SJCRH30 (cell line): ENCODE data around the gene SLC7A7. TPM values are rescaled to one million over a fixed set of nuclear protein-coding genes. Genes with fewer than 3 reads are reported as not detected.
A peak's percentile ranks its signal among the peaks of the same experiment; 100 is the strongest.
"Not testable (repeated sequence)": the region's sequence is repeated elsewhere in the genome, so short reads cannot be mapped to it uniquely, and the experiment has no call there.

ENCODE experiments used
- DNase-seq, 2 experiments: peaks; one replicate each; pipeline ENCODE4 v3.0.0-alpha.2; 2015 to 2020
- H3K27ac ChIP-seq: fragments of 250-450 bp; sonication (Bioruptor Pico); 2 replicates; pipeline ENCODE4 v1.5.1; 2020; ENCODE audit warnings: mild to moderate bottlenecking, moderate library complexity
- H3K27me3 ChIP-seq: fragments of 250-450 bp; sonication (Bioruptor Pico); 2 replicates; pipeline ENCODE4 v1.5.1; 2020; ENCODE audit warnings: mild to moderate bottlenecking, moderate library complexity
- H3K36me3 ChIP-seq: fragments of 250-450 bp; sonication (Bioruptor Pico); 2 replicates; pipeline ENCODE4 v1.5.1; 2020; ENCODE audit warnings: mild to moderate bottlenecking, moderate library complexity
- H3K4me1 ChIP-seq: fragments of 250-450 bp; sonication (Bioruptor Pico); 2 replicates; pipeline ENCODE4 v1.5.1; 2020; ENCODE audit warnings: mild to moderate bottlenecking, moderate library complexity
- H3K4me3 ChIP-seq: fragments of 250-450 bp; sonication (Bioruptor Pico); 2 replicates; pipeline ENCODE4 v1.5.1; 2020; ENCODE audit warnings: mild to moderate bottlenecking, moderate library complexity
- H3K9me3 ChIP-seq: fragments of 250-450 bp; sonication (Bioruptor Pico); replicated peaks from 2 replicates; pipeline ENCODE4 v1.5.1; 2020; ENCODE audit warnings: mild to moderate bottlenecking, moderate library complexity
- total RNA-seq: library from RNA; depleted of rRNA; stranded (reverse); fragments of >200 nt; shearing (Covaris generic); gene quantifications from 2 replicates; pipeline ENCODE4 v1.2.3, GENCODE V29; 2014

The SLC7A7 gene
- total RNA-seq, 1 experiment from 2014 or later, result 47.8 TPM

DNA sequence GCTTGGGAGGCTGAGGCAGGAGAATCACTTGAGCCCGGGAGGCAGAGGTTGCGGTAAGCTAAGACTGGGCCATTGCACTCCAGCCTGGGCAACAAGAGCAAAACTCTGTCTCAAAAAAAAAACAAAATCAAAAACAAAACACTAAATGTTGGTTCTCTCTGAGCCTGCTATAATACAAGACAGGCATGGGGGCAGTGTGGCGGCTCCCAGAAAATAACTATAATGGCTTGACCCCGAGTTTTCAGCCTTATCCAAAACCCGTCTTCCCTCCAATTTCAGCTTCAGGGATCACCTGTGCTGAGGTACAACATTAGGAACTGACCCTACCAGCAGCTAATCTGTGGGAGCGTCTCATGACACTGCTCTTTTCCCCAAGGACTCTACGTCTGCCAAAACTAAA is 862 bp downstream of the SLC7A7 start:
- H3K4me1 ChIP-seq, result peaks cover 18% of the 10 kb centered on the region
- H3K9me3 ChIP-seq, result no peaks in the 10 kb centered on the region
- peak overlapping the region; percentile 55 for H3K4me3 ChIP-seq
- no peaks in the 10 kb centered on the region for H3K27me3 ChIP-seq
- no peak for DNase-seq
- H3K27ac ChIP-seq, result peak overlapping the region; percentile 93
- H3K36me3 ChIP-seq, result 0 out of 2 replicates have a peak, but pooled peaks cover 4% of the 10 kb centered on the region

DNA sequence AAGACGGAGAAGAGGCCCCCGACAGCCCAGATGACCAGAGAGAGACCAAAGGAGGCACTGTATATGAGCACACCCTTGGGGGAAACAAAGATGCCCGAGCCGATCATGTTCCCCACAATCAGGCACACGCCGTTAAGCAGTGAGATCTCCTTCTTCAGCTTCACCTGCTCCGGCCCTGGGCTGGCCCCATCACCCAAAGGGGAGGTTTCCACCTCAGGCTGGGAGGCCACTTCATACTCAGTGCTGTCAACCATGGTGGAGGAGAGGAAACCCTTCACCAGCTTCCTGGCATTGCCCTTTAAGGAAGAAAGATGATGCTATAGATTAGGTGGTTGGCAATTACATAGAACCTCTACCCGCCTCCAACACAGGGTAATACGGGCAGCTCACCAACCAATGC is 2.1 kb downstream of the SLC7A7 start:
- Histone ChIP-seq H3K9me3 (no peaks in the 10 kb centered on the region), H3K36me3 (peaks cover 4% of the 10 kb centered on the region; the same call in 1 of the 2 replicates), H3K27ac (no peak overlapping the region), H3K4me3 (no peak overlapping the region), H3K27me3 (no peaks in the 10 kb centered on the region), H3K4me1 (peaks cover 10% of the 10 kb centered on the region)
- no peak for DNase-seq

DNA sequence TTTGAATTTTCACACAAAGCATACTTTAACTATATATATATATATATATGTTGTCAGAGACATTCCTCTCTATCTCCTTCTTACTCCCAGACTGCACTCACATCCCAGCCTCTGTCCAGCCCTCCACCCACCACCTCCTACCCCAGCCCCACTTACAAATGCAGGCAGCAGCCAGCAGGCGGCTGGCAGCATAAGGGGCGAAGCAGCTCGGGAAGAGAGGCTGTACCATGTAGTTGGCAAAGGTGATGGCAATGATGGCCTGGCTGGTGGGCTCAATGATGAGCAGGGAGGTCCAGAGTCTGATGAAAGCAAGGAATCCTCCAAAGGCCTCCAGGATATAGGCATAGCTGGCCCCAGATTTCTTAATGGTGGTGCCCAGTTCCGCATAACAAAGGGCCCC is 2.5 kb downstream of the SLC7A7 start:
- Histone ChIP-seq H3K9me3 (no peaks in the 10 kb centered on the region), H3K4me3 (no peak overlapping the region), H3K4me1 (peaks cover 10% of the 10 kb centered on the region), H3K36me3 (peaks cover 4% of the 10 kb centered on the region; the same call in 1 of the 2 replicates), H3K27ac (no peak overlapping the region), H3K27me3 (no peaks in the 10 kb centered on the region)
- no peak for DNase-seq

DNA sequence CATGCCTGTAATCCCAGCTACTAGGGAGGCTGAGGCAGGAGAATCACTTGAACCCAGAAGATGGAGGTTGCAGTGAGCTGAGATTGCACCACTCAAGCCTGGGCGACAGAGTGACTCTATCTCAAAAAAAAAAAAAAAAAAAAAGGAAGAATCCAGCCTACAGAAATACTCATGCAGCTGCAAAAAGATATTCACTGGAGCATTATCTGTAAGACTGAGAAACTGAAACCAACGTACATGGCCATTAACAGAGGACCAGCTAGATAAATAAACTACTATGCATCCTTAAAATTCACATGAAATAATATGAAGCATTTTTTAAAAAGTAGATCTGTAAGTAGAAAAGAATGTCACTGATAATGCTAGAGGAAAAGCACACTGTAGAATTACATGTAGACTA is 3.5 kb downstream of the SLC7A7 start:
- H3K27ac ChIP-seq, result no peak overlapping the region
- H3K9me3 ChIP-seq, result no peaks in the 10 kb centered on the region
- peaks cover 4% of the 10 kb centered on the region; the same call in 1 of the 2 replicates for H3K36me3 ChIP-seq
- peaks cover 10% of the 10 kb centered on the region for H3K4me1 ChIP-seq
- no peaks in the 10 kb centered on the region for H3K27me3 ChIP-seq
- no peak for DNase-seq
- no peak overlapping the region for H3K4me3 ChIP-seq

DNA sequence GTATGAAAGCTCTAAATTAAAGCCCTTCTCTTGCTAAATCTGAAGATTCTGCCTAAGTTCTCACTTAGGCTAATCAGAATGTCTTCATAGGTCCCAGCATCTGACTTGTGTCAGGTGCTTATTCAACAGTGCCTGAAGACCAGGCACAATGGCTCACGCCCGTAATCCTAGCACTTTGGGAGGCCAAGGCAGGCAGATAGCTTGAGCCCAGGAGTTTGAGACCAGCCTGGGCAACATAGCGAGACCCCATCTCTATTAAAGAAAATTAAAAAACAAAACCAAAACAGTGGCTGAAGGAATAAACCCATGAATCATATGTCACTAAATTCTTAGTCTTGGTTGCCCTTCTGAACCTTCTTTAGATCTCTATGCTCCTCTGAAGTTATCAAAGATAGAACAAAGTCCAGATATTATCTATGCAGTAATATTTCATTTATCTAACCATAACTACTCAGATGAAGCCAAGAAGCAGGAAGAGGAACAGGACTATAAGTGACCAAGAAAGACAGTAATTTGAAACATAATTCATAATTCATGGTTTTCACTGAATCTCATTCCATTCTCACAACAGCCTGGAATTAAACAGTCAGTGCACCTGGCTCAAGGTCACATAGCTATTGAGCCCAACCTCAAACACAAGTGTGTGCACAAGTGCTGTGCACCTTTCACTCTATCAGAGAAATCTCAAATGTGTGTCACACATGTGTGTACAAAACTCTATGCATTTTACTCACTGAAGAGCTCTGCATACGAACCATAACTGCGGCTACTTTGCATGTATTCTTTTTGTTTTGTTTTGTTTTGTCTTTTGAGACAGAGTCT is 6.6 kb downstream of the SLC7A7 start:
- no peak overlapping the region for H3K27ac ChIP-seq
- no peak overlapping the region for H3K4me3 ChIP-seq
- DNase-seq, result no peak
- no peaks in the 10 kb centered on the region for H3K9me3 ChIP-seq
- peaks cover 4% of the 10 kb centered on the region for H3K36me3 ChIP-seq
- no peaks in the 10 kb centered on the region for H3K27me3 ChIP-seq
- no peaks in the 10 kb centered on the region for H3K4me1 ChIP-seq

DNA sequence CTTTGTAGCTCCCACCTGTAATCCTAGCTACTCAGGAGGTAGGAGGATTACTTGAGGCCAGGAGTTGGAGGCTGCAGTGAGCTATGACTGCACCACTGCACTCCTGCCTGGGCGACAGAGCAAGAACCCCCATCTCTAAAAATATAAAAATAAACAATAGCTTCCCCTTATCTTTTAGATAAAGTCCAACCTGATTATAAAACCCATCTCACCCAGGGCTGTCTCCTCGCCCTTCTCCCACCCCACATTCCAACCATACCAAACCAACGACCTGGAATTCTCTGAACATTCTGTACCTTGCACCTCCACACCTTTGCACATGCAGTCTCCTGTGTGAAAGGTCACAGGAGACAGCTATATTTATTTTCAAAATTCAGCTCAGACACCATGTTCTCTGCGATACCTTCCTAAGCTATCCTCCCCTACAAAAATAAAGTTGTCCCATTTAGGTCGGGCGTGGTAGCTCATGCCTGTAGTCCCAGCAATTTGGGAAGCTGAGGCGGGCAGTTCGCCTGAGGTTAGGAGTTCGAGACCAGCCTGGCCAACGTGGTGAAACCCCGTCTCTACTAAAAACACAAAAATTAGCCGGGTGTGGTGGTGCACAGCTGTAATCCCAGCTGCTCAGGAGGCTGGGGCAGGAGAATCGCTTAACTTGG is 7.7 kb downstream of the SLC7A7 start:
- no peaks in the 10 kb centered on the region for H3K4me1 ChIP-seq
- no peaks in the 10 kb centered on the region for H3K27me3 ChIP-seq
- H3K9me3 ChIP-seq, result no peaks in the 10 kb centered on the region
- H3K27ac ChIP-seq, result no peak overlapping the region
- DNase-seq, result no peak
- no peak overlapping the region for H3K4me3 ChIP-seq
- H3K36me3 ChIP-seq, result peaks cover 4% of the 10 kb centered on the region

DNA sequence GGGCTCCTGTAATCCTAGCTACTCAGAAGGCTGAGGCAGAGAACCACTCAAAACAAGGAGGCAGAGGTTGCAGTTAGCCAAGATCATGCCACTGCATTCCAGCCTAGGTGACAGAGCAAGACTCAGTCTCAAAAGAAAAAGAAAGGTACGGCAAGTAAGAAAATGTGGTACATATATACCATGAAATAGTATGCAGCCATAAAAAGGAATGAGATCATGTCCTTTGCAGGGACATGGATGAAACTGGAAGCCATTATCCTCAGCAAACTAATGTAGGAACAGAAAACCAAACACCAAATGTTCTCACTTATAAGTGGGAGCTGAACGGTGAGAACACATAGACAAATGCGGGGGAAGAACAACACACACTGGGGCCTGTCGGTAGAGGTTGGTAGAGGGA is 10.0 kb downstream of the SLC7A7 start:
- not testable (repeated sequence) for H3K27me3 ChIP-seq, H3K36me3 ChIP-seq, H3K4me3 ChIP-seq, H3K27ac ChIP-seq, DNase-seq, H3K4me1 ChIP-seq, H3K9me3 ChIP-seq

DNA sequence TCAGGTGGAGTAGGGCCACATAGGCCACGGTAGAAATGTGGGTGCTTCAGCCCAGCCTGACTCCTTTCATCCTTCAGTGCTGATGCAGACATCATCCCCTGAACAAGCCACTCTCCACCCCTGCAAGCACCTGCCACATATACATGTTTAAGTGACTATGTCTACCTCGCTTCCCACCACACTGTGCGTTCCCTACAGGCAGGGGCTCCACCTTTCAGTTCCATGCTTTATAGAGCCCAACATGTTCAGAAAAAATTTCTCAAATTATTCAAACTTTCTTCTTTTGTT is 11.6 kb downstream of the SLC7A7 start:
- Histone ChIP-seq H3K4me1 (no peaks in the 10 kb centered on the region), H3K27me3 (no peaks in the 10 kb centered on the region), H3K9me3 (no peaks in the 10 kb centered on the region), H3K36me3 (no peaks in the 10 kb centered on the region; the same call in none of the 2 replicates), H3K4me3 (no peak overlapping the region), H3K27ac (no peak overlapping the region)
- no peak for DNase-seq

DNA sequence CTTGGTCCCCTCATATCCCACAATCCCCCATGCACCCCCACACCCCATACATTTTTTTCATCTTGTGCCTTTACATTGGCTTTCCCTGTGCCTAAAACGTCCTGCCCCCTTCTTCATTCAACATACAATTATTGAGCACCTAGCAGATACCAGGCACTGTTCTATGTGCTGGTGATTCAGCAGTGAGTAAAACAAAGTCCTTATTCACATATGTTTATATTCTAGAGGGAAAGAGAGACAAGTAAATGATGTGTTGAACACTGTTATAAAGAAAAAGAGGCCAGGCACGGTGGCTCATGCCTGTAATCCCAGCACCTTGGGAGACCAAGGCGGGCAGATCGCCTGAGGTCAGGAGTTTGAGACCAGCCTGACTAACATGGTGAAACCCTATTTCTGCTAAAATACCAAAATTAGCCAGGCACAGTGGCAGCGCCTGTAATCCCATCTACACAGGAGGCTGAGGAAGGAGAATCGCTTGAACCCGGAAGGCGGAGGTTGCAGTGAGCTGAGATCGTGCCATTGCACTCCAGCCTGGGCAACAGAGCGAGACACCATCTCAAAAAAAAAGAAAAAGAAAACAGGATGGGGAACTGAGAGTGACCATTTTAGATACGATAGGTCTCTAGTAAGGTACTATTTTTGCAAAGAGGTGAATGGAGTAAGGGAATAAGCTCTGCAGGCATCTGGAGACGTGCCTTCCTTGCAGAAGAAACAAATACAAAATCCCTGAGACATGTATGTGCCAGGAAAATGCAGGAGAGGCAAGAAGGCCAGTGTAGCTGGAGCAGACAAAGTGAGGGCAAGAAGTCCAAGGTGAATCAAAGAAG is 12.2 kb downstream of the SLC7A7 start:
- no peak for DNase-seq
- Histone ChIP-seq H3K9me3 (no peaks in the 10 kb centered on the region), H3K4me1 (no peaks in the 10 kb centered on the region), H3K27me3 (no peaks in the 10 kb centered on the region), H3K27ac (no peak overlapping the region), H3K36me3 (no peaks in the 10 kb centered on the region; the same call in none of the 2 replicates), H3K4me3 (no peak overlapping the region)

DNA sequence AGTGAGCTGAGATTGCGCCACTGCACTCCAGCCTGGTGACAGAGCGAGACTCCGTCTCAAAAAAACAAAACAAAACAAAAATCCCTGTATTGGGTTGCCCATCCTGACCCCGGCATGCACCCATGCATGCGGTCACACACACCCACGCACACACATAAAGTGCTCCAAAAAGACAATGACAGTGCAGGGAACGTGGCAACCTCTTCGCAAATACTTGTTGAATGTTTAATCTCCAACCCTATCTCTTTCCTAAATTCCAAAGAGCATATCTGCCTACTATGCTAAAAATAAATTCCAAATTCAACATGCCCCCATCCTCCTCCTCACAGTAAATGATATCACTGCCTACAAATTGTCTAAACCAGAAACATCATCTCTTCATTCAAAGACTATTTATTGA is 13.5 kb downstream of the SLC7A7 start:
- Histone ChIP-seq H3K36me3 (peaks cover 3% of the 10 kb centered on the region), H3K27ac (no peak overlapping the region), H3K4me1 (no peaks in the 10 kb centered on the region), H3K4me3 (no peak overlapping the region), H3K27me3 (no peaks in the 10 kb centered on the region), H3K9me3 (no peaks in the 10 kb centered on the region)
- DNase-seq, result no peak

DNA sequence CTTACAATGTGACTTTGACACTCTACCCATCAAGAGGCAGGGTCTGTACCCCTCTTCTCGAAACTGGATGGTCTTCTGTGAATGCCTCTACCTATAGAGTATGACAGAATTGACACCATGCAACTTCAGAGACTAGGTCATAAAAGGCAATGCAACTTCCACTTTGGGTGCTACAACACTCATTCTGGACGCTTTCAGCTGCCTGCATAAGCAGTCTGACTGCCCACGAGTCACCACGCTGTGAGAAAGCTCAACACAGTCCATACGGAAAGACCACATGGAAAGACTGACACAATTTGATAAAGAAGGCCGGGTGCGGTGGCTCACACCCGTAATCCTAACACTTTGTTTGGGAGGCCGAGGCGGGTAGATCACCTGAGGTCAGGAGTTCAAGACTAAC is 14.9 kb downstream of the SLC7A7 start:
- H3K36me3 ChIP-seq, result peaks cover 13% of the 10 kb centered on the region
- DNase-seq, result no peak
- H3K4me1 ChIP-seq, result no peaks in the 10 kb centered on the region
- H3K27me3 ChIP-seq, result no peaks in the 10 kb centered on the region
- no peak overlapping the region for H3K27ac ChIP-seq
- no peaks in the 10 kb centered on the region for H3K9me3 ChIP-seq
- H3K4me3 ChIP-seq, result no peak overlapping the region

DNA sequence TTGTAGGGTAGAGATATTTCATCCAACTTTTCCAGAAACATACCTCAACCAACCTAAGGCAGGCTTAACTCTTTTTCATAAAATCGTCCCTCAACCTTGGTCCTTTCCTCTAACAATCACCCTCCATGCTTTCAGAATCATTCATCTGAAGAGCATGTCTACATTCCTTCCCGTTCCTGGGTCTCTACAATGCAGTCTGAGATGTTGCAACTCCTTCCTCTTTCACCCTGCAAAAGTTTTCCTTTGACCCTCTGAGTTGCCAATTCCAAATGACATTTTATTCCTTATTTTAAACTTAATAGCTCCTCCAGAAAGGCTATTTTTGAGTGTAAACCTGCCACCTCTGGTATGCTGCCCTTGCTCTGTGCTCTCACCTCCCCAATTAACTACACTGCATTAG is 16.7 kb downstream of the SLC7A7 start:
- Histone ChIP-seq H3K36me3 (peaks cover 13% of the 10 kb centered on the region), H3K4me3 (no peak overlapping the region), H3K9me3 (no peaks in the 10 kb centered on the region), H3K27me3 (no peaks in the 10 kb centered on the region), H3K4me1 (no peaks in the 10 kb centered on the region), H3K27ac (no peak overlapping the region)
- DNase-seq, result no peak

DNA sequence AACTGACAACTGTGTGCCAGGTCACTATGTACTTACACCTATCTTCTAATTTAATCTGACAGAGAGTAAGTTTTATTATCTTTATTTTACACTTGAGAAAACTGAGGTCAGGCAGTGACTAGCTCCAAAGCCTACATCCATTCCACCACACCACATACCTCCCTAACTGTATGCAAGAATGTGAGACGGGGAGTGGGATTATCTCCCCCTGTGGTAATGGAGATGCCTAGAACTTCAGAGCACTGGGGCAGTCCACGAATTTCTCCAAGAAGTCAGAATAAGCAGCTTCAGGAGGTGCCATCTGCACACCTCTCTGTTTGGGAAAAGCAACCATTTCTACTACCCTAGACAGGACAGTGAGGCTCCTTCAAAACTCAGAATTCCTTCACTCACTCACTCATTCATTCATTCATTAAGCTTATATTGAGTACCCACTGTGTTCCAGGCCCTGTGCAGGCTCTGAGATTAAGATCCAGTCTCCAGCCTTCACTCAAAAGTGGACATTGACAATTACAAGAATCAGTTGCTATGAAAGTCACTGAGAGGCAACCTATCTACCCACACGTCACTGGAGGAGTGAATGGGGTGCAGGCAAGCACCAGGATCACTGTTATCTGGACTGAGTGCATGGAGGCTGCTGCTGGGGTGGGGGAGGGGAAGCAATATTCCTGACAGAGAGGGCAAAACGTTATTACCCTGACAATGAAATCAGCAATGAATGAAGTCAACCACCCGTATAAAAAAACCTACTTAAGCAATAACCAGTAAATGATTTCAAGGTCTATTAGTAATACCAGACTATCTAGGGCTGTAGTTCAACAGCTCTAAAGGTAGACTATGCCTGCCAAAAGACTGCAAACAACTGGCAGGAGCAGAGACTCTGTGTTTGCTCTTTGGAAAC is 18.0 kb downstream of the SLC7A7 start:
- DNase-seq, result no peak
- Histone ChIP-seq H3K27me3 (no peaks in the 10 kb centered on the region), H3K9me3 (no peaks in the 10 kb centered on the region), H3K36me3 (peaks cover 13% of the 10 kb centered on the region), H3K27ac (no peak overlapping the region), H3K4me3 (no peak overlapping the region), H3K4me1 (no peaks in the 10 kb centered on the region)

DNA sequence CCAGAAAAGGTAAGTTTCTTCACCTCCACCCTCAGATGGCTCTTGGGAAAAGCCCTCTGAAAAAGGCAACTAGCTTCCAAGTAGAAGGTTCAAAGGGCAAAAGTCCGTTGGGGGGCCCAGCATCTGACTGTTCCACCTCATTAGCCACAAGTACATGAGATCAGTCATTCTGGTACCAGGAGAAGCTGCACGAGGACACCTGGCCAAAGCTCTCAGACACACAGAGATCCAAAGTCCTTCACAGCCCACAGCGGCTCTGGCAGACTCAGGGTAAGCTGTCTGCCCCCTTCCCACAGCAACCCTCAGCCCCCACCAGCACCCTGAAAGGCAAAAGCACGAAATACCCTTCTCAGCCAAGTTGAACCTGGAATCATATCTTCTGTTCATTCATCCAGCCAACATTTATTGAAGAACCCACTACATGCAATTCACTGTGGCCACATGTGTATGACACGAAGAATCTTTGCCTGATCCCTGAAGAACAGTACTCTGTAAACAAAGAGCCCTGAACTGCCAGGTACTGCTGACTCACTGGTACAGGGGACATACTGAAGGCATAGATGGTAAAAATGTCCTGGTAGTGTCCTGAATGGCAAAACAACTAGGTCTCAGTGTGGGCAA is 19.0 kb downstream of the SLC7A7 start:
- H3K27ac ChIP-seq, result no peak overlapping the region
- H3K4me1 ChIP-seq, result no peaks in the 10 kb centered on the region
- H3K27me3 ChIP-seq, result no peaks in the 10 kb centered on the region
- no peaks in the 10 kb centered on the region for H3K9me3 ChIP-seq
- peaks cover 13% of the 10 kb centered on the region for H3K36me3 ChIP-seq
- no peak for DNase-seq
- H3K4me3 ChIP-seq, result no peak overlapping the region
